GM12878 (cell line): ENCODE measurements around the gene LIFR. TPM values are rescaled to one million over a fixed set of nuclear protein-coding genes. Genes with fewer than 3 reads are reported as not detected.

Experiments
- ATAC-seq: fragments of 200-7000 bp; cut with Tn5 transposase; 3 replicates; pipeline ENCODE4 v1.9.1; 2020; ENCODE audit warnings: mild to moderate bottlenecking, moderate library complexity
- BruUV-seq: library from RNA; stranded (reverse); fragments of 400-500 nt; replicated peaks from 2 replicates; lab custom pipeline; 2021; lab: Mats Ljungman, UMichigan
- CTCF ChIA-PET: fragments of 300-600 bp; sonication (Branson Sonifier 250); formaldehyde crosslinking; extraction: SDS; loops from one replicate; lab custom pipeline; 2021; ENCODE audit warnings: inconsistent platforms; lab: Yijun Ruan, JAX
- POLR2A ChIA-PET: fragments of 350-600 bp; formaldehyde crosslinking; extraction: SDS; loops from one replicate; lab custom pipeline; 2021; ENCODE audit warnings: inconsistent platforms; lab: Charles Lee
- RAD21 ChIA-PET: fragments of 300-600 bp; sonication (Branson Sonifier 250); formaldehyde crosslinking; loops from one replicate; lab custom pipeline; 2023; ENCODE audit warnings: antibody characterized with exemption; ENCODE audit not compliant: unreplicated experiment; lab: Charles Lee
- SMC1A ChIA-PET: fragments of 300-600 bp; sonication (Branson Sonifier 250); formaldehyde crosslinking; loops from one replicate; lab custom pipeline; 2023; ENCODE audit not compliant: unreplicated experiment, uncharacterized antibody; lab: Charles Lee
- DNase-seq: peaks from one replicate; pipeline ENCODE4 v3.0.0-alpha.2; 2011; ENCODE audit warnings: low read depth, low spot score
- FAIRE-seq: peaks from 3 replicates; lab custom pipeline; 2011; peaks lifted over from hg19 to GRCh38; lab: Jason Lieb, UNC
- H2AFZ ChIP-seq: 2 replicates; pipeline ENCODE4 v1.6.0; 2011; ENCODE audit warnings: low read depth, low read length, control low read depth; ENCODE audit not compliant: control insufficient read depth
- H3K27ac ChIP-seq: 2 replicates; pipeline ENCODE4 v1.5.1; 2011; ENCODE audit warnings: control low read depth; ENCODE audit not compliant: control insufficient read depth, insufficient read depth
- H3K27me3 ChIP-seq, 2 experiments: replicated peaks in 1 of 2; 2 replicates each; pipeline versions ENCODE4 v1.6.0 to v1.6.1; 2011; ENCODE audit warnings: low read length in 1 of 2; ENCODE audit not compliant: control insufficient read depth in 2 of 2, insufficient read depth in 2 of 2
- H3K36me3 ChIP-seq, 2 experiments: 2 replicates each; pipeline ENCODE4 v1.5.1; 2011; ENCODE audit warnings: low read length in 1 of 2; ENCODE audit not compliant: control insufficient read depth in 2 of 2, insufficient read depth in 2 of 2
- H3K4me1 ChIP-seq: 2 replicates; pipeline ENCODE4 v1.6.1; 2011; ENCODE audit warnings: mild to moderate bottlenecking, low read length, moderate library complexity, mixed read lengths; ENCODE audit not compliant: control insufficient read depth, insufficient read depth
- H3K4me2 ChIP-seq: 2 replicates; pipeline ENCODE4 v1.6.0; 2011; ENCODE audit warnings: control low read depth; ENCODE audit not compliant: control insufficient read depth, insufficient read depth
- H3K4me3 ChIP-seq: fragments of 200-600 bp; sonication (generic); 2 replicates; pipeline ENCODE4 v1.5.1; 2016
- H3K79me2 ChIP-seq: 2 replicates; pipeline ENCODE4 v1.6.0; 2011; ENCODE audit warnings: low read length; ENCODE audit not compliant: control insufficient read depth, insufficient read depth
- H3K9ac ChIP-seq: 2 replicates; pipeline ENCODE4 v1.8.0; 2011; ENCODE audit warnings: low read length, control low read depth, mixed read lengths; ENCODE audit not compliant: control insufficient read depth, insufficient read depth
- H3K9me3 ChIP-seq: replicated peaks from 3 replicates; pipeline ENCODE4 v1.5.1; 2011; ENCODE audit warnings: mild to moderate bottlenecking, low read length; ENCODE audit not compliant: control insufficient read depth, insufficient read depth
- H4K20me1 ChIP-seq: 2 replicates; pipeline ENCODE4 v1.6.0; 2011; ENCODE audit not compliant: control insufficient read depth, insufficient read depth
- ASH2L ChIP-seq: fragments of 300-600, 200-600 bp; sonication (generic); IDR thresholded peaks from 2 replicates; pipeline ENCODE4 v1.6.1; 2017; ENCODE audit warnings: low read depth, mild to moderate bottlenecking, borderline replicate concordance
- CBX5 ChIP-seq: sonication (generic); IDR thresholded peaks from 2 replicates; pipeline ENCODE4 v1.6.1; 2016; ENCODE audit warnings: low read depth, moderate library complexity, mild to moderate bottlenecking, inconsistent platforms
- CHD2 ChIP-seq: IDR thresholded peaks from 2 replicates; pipeline ENCODE4 v1.6.1; 2011; ENCODE audit warnings: low read depth, low read length, improper control_type of control experiment, borderline replicate concordance
- ESRRA ChIP-seq: IDR thresholded peaks from 2 replicates; pipeline ENCODE4 v1.6.1; 2012; ENCODE audit warnings: mild to moderate bottlenecking, low read length, improper control_type of control experiment
- NBN ChIP-seq: fragments of 450-650 bp; IDR thresholded peaks from 2 replicates; pipeline ENCODE4 v1.6.1; 2016
- NR2C2 ChIP-seq: IDR thresholded peaks from 2 replicates; pipeline ENCODE4 v1.6.1; 2011; ENCODE audit warnings: borderline replicate concordance, low read depth; ENCODE audit not compliant: control insufficient read depth, insufficient read length
- REST ChIP-seq: IDR thresholded peaks from 2 replicates; pipeline ENCODE4 v1.6.1; 2012; ENCODE audit warnings: mild to moderate bottlenecking, low read depth, low read length
- SMAD1 ChIP-seq: fragments of 450-650 bp; IDR thresholded peaks from 2 replicates; pipeline ENCODE4 v1.6.1; 2018; ENCODE audit warnings: mild to moderate bottlenecking, low read depth; ENCODE audit not compliant: partially characterized antibody
- SP1 ChIP-seq: IDR thresholded peaks from one replicate; pipeline ENCODE4 v1.6.1; 2011; ENCODE audit warnings: low read depth, low read length
- STAT3 ChIP-seq: IDR thresholded peaks from 2 replicates; pipeline ENCODE4 v1.6.1; 2011; ENCODE audit warnings: low read depth, low read length, improper control_type of control experiment
- ZBTB4 ChIP-seq: fragments of 450-650 bp; formaldehyde crosslinking; IDR thresholded peaks from 2 replicates; pipeline ENCODE4 v1.4.0; 2022; ENCODE audit warnings: mild to moderate bottlenecking, moderate library complexity
- ZNF207 ChIP-seq: fragments of 450-650 bp; IDR thresholded peaks from 2 replicates; pipeline ENCODE4 v1.6.1; 2014; ENCODE audit warnings: antibody characterized with exemption, mild to moderate bottlenecking, borderline replicate concordance
- ZNF217 ChIP-seq: fragments of 450-650 bp; IDR thresholded peaks from 2 replicates; pipeline ENCODE4 v1.6.1; 2017; ENCODE audit warnings: antibody characterized with exemption, mild to moderate bottlenecking
- WGBS: methylation state at CpG from one replicate; pipeline ENCODE4 v1.1.6; 2016; ENCODE audit warnings: low lambda C conversion rate; ENCODE audit not compliant: insufficient replicate concordance, insufficient coverage; ENCODE audit errors: missing lambda C conversion rate; 5-methylcytosine and 5-hydroxymethylcytosine counted together
- in situ Hi-C: fragments of 300-500 bp; cut with MboI; formaldehyde crosslinking; loops from 9 replicates; pipeline ENCODE4 v1.14.3; 2018; ENCODE audit warnings: mixed read lengths
- intact Hi-C: fragments of 100-400 bp; cut with micrococcal nuclease; formaldehyde crosslinking; loops from one replicate; pipeline ENCODE4 v1.14.2; 2022; ENCODE audit not compliant: unreplicated experiment
- polyA plus RNA-seq, 11 experiments: library from polyadenylated mRNA; depleted of rRNA in 4 of 11; unstranded in 6 of 11; stranded (reverse) in 5 of 11; fragments of >200 nt; fragmentation: Nextera tagmentation in 4 of 11; fragmentation: Illumina TruSeq in 1 of 11; extraction: Ambion mirVana in 4 of 11; extraction: Trizol in 1 of 11; gene quantifications; 1 replicate in 1 of 11; 2 replicates in 10 of 11; pipeline versions ENCODE4 v1.2.1 to v1.2.3, GENCODE V29; 2011 to 2016; ENCODE audit warnings: inconsistent platforms in 2 of 11, missing spikeins in 2 of 11, low read depth in 1 of 11
- total RNA-seq, 4 experiments: library from RNA; depleted of rRNA in 3 of 4; stranded (reverse); fragments of >200 nt in 3 of 4; fragmentation: Illumina TruSeq in 1 of 4; extraction: Trizol in 1 of 4; gene quantifications; 2 replicates each; pipeline versions ENCODE4 v1.2.1 to v1.2.3, GENCODE V29; 2013 to 2021
- TF ChIP-seq, protein P1 (sequence below): fragments of 450-650 bp; IDR thresholded peaks from 2 replicates; pipeline ENCODE4 v1.6.1; 2018; ENCODE audit warnings: mild to moderate bottlenecking, low read depth, moderate library complexity; ENCODE audit not compliant: partially characterized antibody

LIFR gene
- total and polyA plus RNA-seq, 10 of the 15 experiments (the other 5 are each of a cell fraction or from before 2014, with no cell fraction given) = 0.10 TPM; not detected in 9

- TF ChIP-seq SP1 (no peak), ZBTB4 (CRISPR knock-in tag) (no peak)
Observed at GRCh38 chr5:38575476-38575875, 19.0 kb upstream of the LIFR start (continued).

DNA sequence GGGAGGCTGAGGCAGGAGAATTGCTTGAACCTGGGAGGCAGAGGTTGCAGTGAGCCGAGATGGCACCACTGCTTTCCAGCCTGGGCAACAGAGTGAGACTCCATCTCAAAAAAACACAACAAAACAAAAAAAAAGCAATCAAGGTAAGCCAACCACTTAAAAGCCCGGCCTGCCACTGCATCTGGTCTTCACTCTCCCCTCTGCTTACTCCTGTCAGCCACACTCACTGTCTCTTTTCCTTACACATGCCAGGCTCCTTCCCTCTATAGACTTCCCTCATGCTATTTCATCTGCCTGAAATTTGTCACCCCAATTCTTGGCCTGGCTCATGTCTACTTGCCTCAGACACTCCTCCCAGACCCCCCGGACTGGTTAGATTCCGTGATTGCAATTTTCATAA lies 17.6 kb upstream of the LIFR start:
- in situ Hi-C loops (no loop called here), intact Hi-C loops (no loop called here)
- Histone ChIP-seq H2AFZ (no peak overlapping the region), H3K4me1 (no peaks in the 10 kb centered on the region), H3K27me3 (no peaks in the 10 kb centered on the region), H3K36me3 (no peaks in the 10 kb centered on the region), H3K27ac (no peak overlapping the region), H3K4me2 (no peak overlapping the region), H3K9me3 (no peaks in the 10 kb centered on the region), H3K79me2 (no peaks in the 10 kb centered on the region), H3K9ac (no peak overlapping the region), H3K4me3 (no peak overlapping the region), H4K20me1 (no peaks in the 10 kb centered on the region)
- ATAC-seq = no peak
- SMC1A ChIA-PET = interaction anchor here (1.0 kb wide), 1 partner anchor 22 kb away, joined by 3 read pairs; no protein-coding TSS in a partner anchor
- FAIRE-seq = no peak
- RAD21 ChIA-PET = no interaction called here
- no TSS peak for BruUV-seq
- POLR2A ChIA-PET = no interaction called here
- no peak for DNase-seq
- CTCF ChIA-PET = no interaction called here
- 15% methylated on average over 4 of the region's 4 CpGs for WGBS
- TF ChIP-seq NR2C2 (no peak), ZNF207 (no peak), ZNF217 (no peak), CHD2 (no peak), NBN (no peak), SMAD1 (no peak), REST (no peak), ASH2L (no peak), CBX5 (no peak), STAT3 (no peak), ESRRA (no peak)
- TF ChIP-seq, protein P1, sequence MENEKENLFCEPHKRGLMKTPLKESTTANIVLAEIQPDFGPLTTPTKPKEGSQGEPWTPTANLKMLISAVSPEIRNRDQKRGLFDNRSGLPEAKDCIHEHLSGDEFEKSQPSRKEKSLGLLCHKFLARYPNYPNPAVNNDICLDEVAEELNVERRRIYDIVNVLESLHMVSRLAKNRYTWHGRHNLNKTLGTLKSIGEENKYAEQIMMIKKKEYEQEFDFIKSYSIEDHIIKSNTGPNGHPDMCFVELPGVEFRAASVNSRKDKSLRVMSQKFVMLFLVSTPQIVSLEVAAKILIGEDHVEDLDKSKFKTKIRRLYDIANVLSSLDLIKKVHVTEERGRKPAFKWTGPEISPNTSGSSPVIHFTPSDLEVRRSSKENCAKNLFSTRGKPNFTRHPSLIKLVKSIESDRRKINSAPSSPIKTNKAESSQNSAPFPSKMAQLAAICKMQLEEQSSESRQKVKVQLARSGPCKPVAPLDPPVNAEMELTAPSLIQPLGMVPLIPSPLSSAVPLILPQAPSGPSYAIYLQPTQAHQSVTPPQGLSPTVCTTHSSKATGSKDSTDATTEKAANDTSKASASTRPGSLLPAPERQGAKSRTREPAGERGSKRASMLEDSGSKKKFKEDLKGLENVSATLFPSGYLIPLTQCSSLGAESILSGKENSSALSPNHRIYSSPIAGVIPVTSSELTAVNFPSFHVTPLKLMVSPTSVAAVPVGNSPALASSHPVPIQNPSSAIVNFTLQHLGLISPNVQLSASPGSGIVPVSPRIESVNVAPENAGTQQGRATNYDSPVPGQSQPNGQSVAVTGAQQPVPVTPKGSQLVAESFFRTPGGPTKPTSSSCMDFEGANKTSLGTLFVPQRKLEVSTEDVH = no peak
